H1 (cell line): ENCODE data around the gene EPHA4. TPM values are rescaled to one million over a fixed set of nuclear protein-coding genes. Genes with fewer than 3 reads are reported as not detected.

ENCODE experiments used
- ASH2L ChIP-seq: fragments of 200-600, 300-600 bp; sonication (generic); IDR thresholded peaks from one replicate; pipeline ENCODE4 v1.7.1; 2017; ENCODE audit warnings: low read length
- ATF3 ChIP-seq: IDR thresholded peaks from 2 replicates; pipeline ENCODE4 v1.6.1; 2011; ENCODE audit warnings: low read depth, mild to moderate bottlenecking, low read length; ENCODE audit not compliant: insufficient read depth
- CBX8 ChIP-seq: fragments of 300-800, 300-1000 bp; sonication (generic); IDR thresholded peaks from 2 replicates; pipeline ENCODE4 v1.7.1; 2016; ENCODE audit warnings: low read depth, low read length, borderline replicate concordance
- CEBPB ChIP-seq: IDR thresholded peaks from 2 replicates; pipeline ENCODE4 v1.6.1; 2012; ENCODE audit warnings: low read depth, low read length
- CREB1 ChIP-seq: IDR thresholded peaks from 2 replicates; pipeline ENCODE4 v1.6.1; 2012; ENCODE audit warnings: inconsistent platforms
- CTBP2 ChIP-seq: IDR thresholded peaks from 2 replicates; pipeline ENCODE4 v1.7.0; 2011; ENCODE audit warnings: borderline replicate concordance, mild to moderate bottlenecking, moderate library complexity, mixed read lengths, low read length; ENCODE audit not compliant: insufficient read depth, insufficient read length
- E2F6 ChIP-seq: IDR thresholded peaks from 2 replicates; pipeline ENCODE4 v1.6.1; 2012; ENCODE audit warnings: inconsistent platforms
- EGR1 ChIP-seq: IDR thresholded peaks from 2 replicates; pipeline ENCODE4 v1.6.1; 2011; ENCODE audit warnings: low read depth, low read length, borderline replicate concordance
- GABPA ChIP-seq: IDR thresholded peaks from 2 replicates; pipeline ENCODE4 v1.6.1; 2011; ENCODE audit warnings: mild to moderate bottlenecking, low read length, moderate library complexity, borderline replicate concordance; ENCODE audit not compliant: insufficient read depth
- GTF2F1 ChIP-seq: IDR thresholded peaks from 2 replicates; pipeline ENCODE4 v1.6.1; 2012; ENCODE audit warnings: low read depth, low read length, improper control_type of control experiment, borderline replicate concordance
- HDAC2 ChIP-seq, 2 experiments: fragments of 300-600 bp in 1 of 2; sonication (generic) in 1 of 2; IDR thresholded peaks; 2 replicates each; pipeline ENCODE4 v1.6.1; 2011 to 2012; ENCODE audit warnings: low read depth in 2 of 2, low read length in 2 of 2, mild to moderate bottlenecking in 2 of 2, moderate library complexity in 2 of 2, borderline replicate concordance in 1 of 2, inconsistent platforms in 1 of 2
- KDM1A ChIP-seq: fragments of 200-600, 300-600 bp; sonication (generic); IDR thresholded peaks from 2 replicates; pipeline ENCODE4 v1.7.1; 2016; ENCODE audit warnings: mild to moderate bottlenecking, low read length, borderline replicate concordance
- KDM5A ChIP-seq: fragments of 200-600 bp; IDR thresholded peaks from 2 replicates; pipeline ENCODE4 v1.7.1; 2012; ENCODE audit warnings: mild to moderate bottlenecking, low read length, inconsistent platforms, mixed read lengths
- MAFK ChIP-seq: IDR thresholded peaks from 2 replicates; pipeline ENCODE4 v1.6.1; 2012; ENCODE audit warnings: low read depth, mild to moderate bottlenecking, improper control_type of control experiment, low read length
- MAX ChIP-seq: IDR thresholded peaks from 2 replicates; pipeline ENCODE4 v1.6.1; 2012; ENCODE audit warnings: inconsistent platforms
- POU5F1 ChIP-seq: IDR thresholded peaks from 2 replicates; pipeline ENCODE4 v1.6.1; 2011; ENCODE audit warnings: low read depth, mild to moderate bottlenecking, low read length, moderate library complexity
- RAD21 ChIP-seq, 2 experiments: IDR thresholded peaks in 1 of 2; conservative IDR thresholded peaks in 1 of 2; 2 replicates each; pipeline ENCODE4 v1.6.1; 2011; ENCODE audit warnings: low read depth in 2 of 2, low read length in 2 of 2, improper control_type of control experiment in 1 of 2, inconsistent platforms in 1 of 2, mild to moderate bottlenecking in 1 of 2, moderate library complexity in 1 of 2
- RFX5 ChIP-seq: IDR thresholded peaks from 2 replicates; pipeline ENCODE4 v1.6.1; 2011; ENCODE audit warnings: low read depth, low read length, improper control_type of control experiment, borderline replicate concordance
- RNF2 ChIP-seq: fragments of 200-900, 300-1000 bp; sonication (generic); IDR thresholded peaks from 2 replicates; pipeline ENCODE4 v1.7.1; 2016; ENCODE audit warnings: borderline replicate concordance, low read depth, mild to moderate bottlenecking, antibody characterized with exemption, low read length; ENCODE audit not compliant: poor library complexity, severe bottlenecking; ENCODE audit errors: missing control alignments
- SUZ12 ChIP-seq: fragments of 200-600 bp; sonication (generic); IDR thresholded peaks from 2 replicates; pipeline ENCODE4 v1.6.1; 2012; ENCODE audit warnings: mild to moderate bottlenecking, inconsistent platforms, low read length, moderate library complexity, mixed read lengths
- TEAD4 ChIP-seq: IDR thresholded peaks from 2 replicates; pipeline ENCODE4 v1.6.1; 2012; ENCODE audit warnings: low read depth, low read length, inconsistent platforms, mixed read lengths
- polyA plus RNA-seq, 7 experiments: library from polyadenylated mRNA; depleted of rRNA in 3 of 7; stranded (reverse) in 5 of 7; unstranded in 2 of 7; fragments of >200 nt in 5 of 7; fragments of 200-250 nt in 2 of 7; gene quantifications; 1 replicate in 5 of 7; 2 replicates in 1 of 7; 4 replicates in 1 of 7; pipeline versions ENCODE4 v1.2.1 to v1.2.3, GENCODE V29; 2011 to 2013; ENCODE audit warnings: missing spikeins in 2 of 7, mixed read lengths in 2 of 7
- total RNA-seq: library from RNA; stranded (reverse); fragmentation: NEBNext Ultra II Directional; extraction: Animal tissue kit (Norgen Biotek cat#: 25700); gene quantifications from 2 replicates; pipeline ENCODE4 v1.2.1, GENCODE V29; 2021

Gene EPHA4
- total and polyA plus RNA-seq, 2 of the 8 experiments (the other 6 are each of a cell fraction or from before 2014, with no cell fraction given): 4.3 to 5.7 TPM

DNA sequence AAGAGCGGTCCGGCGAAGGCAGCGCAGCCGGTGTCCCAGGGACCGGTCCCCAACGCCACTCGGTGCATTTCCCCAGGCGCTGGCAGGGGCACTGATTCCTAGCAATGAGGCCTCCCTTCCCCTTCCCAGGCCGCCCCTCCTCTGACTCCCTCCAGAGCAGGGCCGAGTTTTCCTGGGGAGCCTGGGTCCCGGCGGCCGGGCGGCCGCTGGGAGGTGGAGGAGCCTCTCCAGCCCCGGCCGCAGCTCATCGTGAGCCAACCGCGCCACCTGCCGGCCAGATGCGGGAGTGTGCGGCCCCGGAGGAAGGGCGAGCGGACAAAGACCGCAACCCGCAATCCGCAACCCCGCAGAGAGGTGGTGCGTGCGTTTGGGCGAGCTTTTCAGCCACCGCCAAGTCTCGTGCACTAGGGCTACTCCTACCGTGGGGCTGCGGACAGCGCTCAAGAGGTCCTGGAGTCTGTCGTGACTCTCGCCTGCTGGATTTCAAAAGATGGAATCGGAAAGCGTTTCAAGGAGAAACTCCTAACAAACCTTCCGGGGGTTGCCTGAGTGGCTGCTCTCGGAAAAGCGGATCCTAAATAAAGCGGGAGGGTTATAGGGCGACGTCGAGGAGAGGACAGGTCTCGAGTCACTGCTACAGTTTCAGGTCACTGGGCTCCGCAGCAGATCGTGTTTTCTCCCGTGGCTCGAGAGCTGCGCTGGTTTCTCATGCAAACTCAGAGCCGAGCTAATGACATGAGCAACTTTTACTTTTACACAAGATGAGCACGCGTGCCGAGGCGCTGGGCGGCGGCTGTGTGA, 1.5 kb upstream of the EPHA4 start (continued):
- TF ChIP-seq KDM5A (no peak; the same call in 1 of the 2 replicates), SUZ12 (no peak), POU5F1 (no peak), CBX8 (no peak), HDAC2 (IDR thresholded peaks at IDR 0.05; ENCODE audit: borderline replicate concordance in 1 of 2, low read depth in 2 of 2, low read length in 2 of 2) (0 out of 4 replicates have a peak, but pooled peaks have one; percentile 40 to 59), TEAD4 (0 out of 2 replicates have a peak, but pooled peaks have one; percentile 20), GABPA (no peak; the same call in 1 of the 2 replicates), KDM1A (peak; percentile 77), CREB1 (no peak), RAD21 (IDR thresholded peaks at IDR 0.05 in 1 of 2, conservative IDR thresholded peaks at IDR 0.05 in 1 of 2; ENCODE audit: low read depth in 2 of 2, low read length in 2 of 2) (peak; percentile 96 to 100), ATF3 (no peak), EGR1 (no peak), RNF2 (no peak), MAX (peak; percentile 52), CEBPB (no peak), ASH2L (peak; percentile 41), CTBP2 (no peak), GTF2F1 (no peak), E2F6 (peak; percentile 98), MAFK (no peak), RFX5 (no peak)
